Right lobe of liver (tissue), 4 donors: ENCODE results near the gene TYW5.

Source experiments
- POLR2A ChIP-seq: fragments of 450-650 bp; IDR thresholded peaks from one replicate; pipeline ENCODE4 v1.6.1; 2017; ENCODE audit warnings: antibody characterized with exemption, mild to moderate bottlenecking
- TF ChIP-seq, protein P1 (sequence below), 4 donors: fragments of 200-600 bp in 3 of 4; fragments of 450-650 bp in 1 of 4; IDR thresholded peaks; one replicate each; pipeline versions ENCODE4 v1.5.1 to v1.8.0; 2016 to 2022; ENCODE audit warnings: antibody characterized with exemption in 4 of 4, mild to moderate bottlenecking in 2 of 4
- donor health status: DM: no; HTN: no; CAD: no.
- donor health status: DM: no; HTN: no; CAD: no.
- donor health status: DM: no; HTN: yes; CAD: no.

GRCh38 chr2:199903111-199903510 lies 52.2 kb downstream of the TYW5 start:
- TF ChIP-seq POLR2A, result no peak
- TF ChIP-seq, protein P1, sequence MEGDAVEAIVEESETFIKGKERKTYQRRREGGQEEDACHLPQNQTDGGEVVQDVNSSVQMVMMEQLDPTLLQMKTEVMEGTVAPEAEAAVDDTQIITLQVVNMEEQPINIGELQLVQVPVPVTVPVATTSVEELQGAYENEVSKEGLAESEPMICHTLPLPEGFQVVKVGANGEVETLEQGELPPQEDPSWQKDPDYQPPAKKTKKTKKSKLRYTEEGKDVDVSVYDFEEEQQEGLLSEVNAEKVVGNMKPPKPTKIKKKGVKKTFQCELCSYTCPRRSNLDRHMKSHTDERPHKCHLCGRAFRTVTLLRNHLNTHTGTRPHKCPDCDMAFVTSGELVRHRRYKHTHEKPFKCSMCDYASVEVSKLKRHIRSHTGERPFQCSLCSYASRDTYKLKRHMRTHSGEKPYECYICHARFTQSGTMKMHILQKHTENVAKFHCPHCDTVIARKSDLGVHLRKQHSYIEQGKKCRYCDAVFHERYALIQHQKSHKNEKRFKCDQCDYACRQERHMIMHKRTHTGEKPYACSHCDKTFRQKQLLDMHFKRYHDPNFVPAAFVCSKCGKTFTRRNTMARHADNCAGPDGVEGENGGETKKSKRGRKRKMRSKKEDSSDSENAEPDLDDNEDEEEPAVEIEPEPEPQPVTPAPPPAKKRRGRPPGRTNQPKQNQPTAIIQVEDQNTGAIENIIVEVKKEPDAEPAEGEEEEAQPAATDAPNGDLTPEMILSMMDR (IDR thresholded peaks at IDR 0.05), result no peak
